NCI-H82 treated with DMSO at 0.1 percent for 48 hours (cell line): ENCODE measurements around the gene EPHX1.
"Not testable (repeated sequence)": the region's sequence is repeated elsewhere in the genome, so short reads cannot be mapped to it uniquely, and the experiment has no call there.

Source experiments
- DNase-seq: peaks from one replicate; lab custom pipeline; 2025; ENCODE audit not compliant: unreplicated experiment; lab: John Stamatoyannopoulos, UW

Gene EPHX1

DNA sequence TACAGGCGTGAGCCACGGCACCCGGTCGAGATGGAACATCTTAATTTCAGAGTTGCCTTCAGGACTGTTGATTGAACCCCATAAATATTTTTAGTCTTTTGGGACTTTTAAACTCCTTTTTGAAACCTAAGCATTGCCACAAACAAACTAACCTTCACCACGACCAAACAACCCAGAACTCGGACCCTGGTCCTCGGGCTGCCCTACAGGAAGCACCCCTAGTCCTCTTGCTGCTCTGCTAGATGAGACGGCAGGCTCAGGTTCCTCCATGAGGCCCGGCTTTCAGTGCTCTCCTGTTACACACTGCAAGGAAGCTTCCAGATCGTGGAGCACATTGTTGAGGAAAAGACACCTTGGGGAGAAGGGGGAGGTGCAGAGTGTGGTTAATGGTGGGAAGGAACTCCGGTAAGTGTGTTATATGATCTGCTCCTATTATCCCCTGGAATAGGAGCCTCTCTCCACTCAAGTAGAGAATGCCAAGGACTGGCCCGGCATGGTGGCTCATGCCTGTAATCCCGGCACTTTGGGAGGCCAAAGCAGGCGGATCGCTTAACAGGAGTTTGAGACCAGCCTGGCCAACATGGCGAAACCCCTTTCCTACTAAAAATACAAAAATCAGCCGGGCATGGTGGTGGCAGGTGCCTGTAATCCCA, 5.7 kb downstream of the EPHX1 start:
- DNase-seq: no peak

DNA sequence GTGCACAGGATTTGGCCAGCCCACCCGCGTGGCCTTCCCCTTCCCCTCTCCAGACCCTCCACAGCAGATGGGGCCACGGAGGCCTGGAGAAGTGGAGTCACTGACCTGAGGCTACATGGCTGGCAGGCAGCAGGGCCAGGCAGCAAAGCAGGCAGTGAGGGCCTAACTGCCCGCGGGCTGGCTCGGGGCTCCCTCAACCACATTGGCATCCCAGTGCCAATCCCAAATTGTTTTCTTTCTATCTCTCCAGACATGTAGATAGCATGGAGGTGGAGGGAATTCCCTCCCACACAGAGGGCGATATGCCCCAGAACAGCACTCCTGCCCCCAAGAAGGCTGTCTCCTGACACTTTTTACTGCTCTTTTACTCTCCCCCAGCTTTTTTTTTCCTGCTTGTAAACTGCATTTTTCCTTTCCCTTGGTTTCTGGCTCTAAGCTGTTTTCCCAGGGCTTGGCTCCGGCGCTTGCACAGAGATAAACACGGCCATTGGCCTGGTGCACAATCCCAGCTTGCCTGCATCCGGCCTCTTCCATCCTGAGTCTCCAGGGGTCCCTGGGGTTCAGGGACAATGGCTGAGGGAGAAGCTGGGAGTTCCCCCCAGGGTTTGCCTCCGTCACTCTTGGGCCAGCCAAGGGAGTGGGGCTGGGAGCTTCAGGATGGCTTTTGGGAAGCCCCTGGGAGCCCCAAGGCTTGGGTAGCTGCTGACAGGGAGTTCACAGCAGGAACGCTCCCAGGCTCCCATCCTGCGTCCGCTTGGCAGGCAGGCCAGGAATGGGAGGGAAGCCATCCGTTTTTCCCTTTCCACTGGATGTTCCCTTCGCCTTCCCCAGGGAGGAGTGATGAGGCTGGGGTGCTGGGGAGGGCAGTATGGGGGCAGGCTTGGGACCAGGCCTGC, 7.0 kb downstream of the EPHX1 start:
- DNase-seq: no peak

DNA sequence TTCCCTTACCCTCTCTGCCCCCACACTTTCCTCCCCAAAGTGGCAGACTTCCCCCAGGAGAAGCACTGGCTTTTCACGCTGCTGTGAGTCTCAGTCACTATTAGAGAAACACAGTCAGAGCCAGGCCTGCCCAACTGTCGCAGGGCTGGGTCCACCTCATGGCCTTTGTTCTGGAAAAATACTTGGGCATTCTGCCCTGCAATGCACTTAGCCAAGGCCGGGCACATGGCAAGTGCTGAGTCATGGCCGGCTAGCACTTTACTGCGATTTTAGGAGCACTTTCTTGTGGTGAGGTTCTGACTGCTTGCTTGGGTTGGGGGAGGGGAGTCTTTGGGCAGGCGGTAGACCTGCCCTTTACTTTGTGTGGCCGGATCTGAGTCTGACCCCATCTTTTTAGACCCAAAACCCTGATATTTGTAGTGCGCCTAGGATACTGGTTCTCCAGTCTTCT, 7.7 kb downstream of the EPHX1 start:
- no peak for DNase-seq

- DNase-seq: no peak
These were observed 8.3 kb downstream of the EPHX1 start for GRCh38 chr1:225818229-225818628.

GRCh38 chr1:225819346-225820192, 9.6 kb downstream of the EPHX1 start:
- no peak for DNase-seq

GRCh38 chr1:225820522-225821120, 10.7 kb downstream of the EPHX1 start:
- DNase-seq: no peak

DNA sequence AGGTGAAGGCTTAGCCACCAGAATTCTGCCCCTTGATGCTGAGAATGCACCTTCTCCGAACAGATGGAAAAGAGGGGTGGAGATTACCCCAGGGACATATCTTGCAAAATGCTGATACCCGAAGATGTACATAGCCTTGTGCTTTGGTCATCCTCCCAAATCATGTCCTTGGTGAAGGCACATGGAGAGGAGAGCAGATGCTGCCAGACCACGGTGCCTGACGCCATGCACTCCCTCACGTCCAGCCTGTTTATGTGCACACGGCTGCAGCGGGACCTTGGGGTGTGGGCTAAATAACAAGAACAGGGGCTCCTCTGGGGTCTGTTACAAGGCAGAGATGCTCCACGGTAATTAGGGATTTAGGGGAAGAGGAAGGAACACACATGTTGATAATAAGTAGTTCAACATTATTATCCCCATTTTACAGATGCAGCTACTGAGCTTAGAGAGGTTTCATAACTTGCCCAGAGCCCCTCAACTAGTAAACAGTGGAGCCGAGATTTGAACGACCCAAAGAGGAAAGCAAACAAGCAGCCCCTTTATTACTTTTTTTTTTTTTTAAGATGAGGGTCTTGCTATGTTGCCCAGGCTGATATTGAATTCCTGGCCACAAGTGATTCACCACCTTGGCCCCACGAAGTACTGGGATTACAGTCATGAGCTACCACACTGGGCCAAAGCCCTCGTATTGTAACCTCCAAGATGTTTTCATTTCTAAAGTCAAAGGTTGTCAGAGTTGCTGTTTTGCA, 12.9 kb downstream of the EPHX1 start:
- no peak for DNase-seq

- DNase-seq: no peak
These were observed 13.9 kb downstream of the EPHX1 start for GRCh38 chr1:225823811-225824261.

- no peak for DNase-seq
These were observed 14.6 kb downstream of the EPHX1 start for GRCh38 chr1:225824533-225824941.

GRCh38 chr1:225825078-225825477, 15.2 kb downstream of the EPHX1 start:
- no peak for DNase-seq

GRCh38 chr1:225825607-225826007, 15.7 kb downstream of the EPHX1 start:
- no peak for DNase-seq

- no peak for DNase-seq
These were observed 17.2 kb downstream of the EPHX1 start for GRCh38 chr1:225827076-225827475.

- DNase-seq: no peak
These were observed 18.9 kb downstream of the EPHX1 start for GRCh38 chr1:225828706-225829345.

- no peak for DNase-seq
These were observed 20.9 kb downstream of the EPHX1 start for GRCh38 chr1:225830841-225831240.

DNA sequence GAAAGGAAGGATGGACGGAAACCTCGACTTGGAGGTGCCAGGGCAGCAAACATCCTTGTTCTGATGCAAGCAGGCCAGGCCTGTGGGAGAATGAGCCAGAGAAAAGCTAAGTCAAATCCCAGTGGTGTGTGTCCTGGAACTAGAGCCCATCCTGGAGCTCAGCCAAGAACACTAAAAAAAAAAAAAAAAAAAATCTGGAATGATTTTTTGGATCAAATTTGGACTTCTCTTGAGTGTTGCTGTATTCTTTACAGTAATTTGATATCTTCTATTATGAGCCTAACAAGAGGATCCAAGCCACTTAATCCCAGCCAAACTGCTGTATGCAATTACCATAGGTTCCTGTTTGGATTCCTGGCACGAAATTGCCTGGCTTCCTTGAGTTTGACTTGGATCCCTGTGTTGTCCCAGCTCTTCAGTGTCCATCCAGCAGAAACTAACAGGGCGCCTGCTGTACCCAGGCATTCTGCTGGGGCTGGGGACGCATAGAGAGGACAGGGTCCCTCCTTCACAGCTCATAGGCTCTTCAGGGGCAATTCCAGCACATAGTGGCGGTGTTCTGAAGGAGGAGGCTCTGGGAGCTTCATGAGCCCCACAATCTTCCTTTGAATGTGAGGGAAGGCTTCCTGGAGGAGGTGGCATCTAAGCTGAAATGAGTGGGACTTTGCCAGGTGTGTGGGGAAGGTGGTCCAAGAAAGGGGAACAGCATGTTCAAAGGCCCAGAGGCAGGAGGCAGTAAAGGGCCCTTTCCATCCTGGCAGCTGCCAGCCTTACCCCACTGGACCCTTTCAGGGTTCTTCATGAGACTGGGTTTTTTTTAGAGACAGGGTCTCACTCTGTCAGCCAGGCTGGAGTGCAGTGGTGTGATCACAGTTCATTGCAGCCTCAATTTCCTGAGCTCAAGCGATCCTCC, 24.7 kb downstream of the EPHX1 start:
- no peak for DNase-seq

DNA sequence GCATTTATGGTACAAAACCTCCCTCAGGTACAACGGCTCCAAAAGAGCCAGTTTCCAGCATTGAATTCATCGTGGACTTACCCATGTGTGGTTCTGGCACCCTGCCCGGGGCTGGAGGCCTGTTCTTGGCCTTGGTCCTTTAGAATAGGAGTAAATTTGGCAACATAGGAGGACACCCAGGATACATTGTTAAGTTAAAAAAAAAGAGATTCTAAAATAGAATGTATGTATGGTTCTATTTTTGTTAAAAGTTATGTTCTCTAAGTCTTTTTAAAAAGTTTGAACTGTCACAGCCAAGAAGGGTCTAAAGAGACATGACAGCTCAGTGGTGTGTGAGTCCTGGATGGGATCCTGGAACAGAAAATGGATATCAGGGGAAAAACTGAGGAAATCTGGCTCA, 25.9 kb downstream of the EPHX1 start:
- no peak for DNase-seq

DNA sequence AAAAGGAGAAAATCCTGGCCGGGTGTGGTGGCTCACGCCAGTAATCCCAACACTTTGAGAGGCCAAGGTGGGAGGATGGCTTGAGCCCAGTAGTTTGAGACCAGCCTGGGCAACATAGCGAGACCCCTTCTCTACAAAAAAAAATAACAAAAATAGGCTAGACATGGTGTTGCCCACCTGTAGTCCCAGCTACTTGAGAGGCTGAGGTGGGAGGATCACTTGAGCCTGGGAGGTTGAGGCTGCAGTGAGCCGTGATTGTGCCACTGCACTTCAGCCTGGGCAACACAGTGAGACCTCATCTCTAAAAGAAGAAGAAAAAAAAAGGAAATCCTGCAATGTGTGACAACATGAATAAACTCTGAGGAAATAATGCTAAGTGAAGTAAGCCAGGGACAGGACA, 26.4 kb downstream of the EPHX1 start:
- not testable (repeated sequence) for DNase-seq

DNA sequence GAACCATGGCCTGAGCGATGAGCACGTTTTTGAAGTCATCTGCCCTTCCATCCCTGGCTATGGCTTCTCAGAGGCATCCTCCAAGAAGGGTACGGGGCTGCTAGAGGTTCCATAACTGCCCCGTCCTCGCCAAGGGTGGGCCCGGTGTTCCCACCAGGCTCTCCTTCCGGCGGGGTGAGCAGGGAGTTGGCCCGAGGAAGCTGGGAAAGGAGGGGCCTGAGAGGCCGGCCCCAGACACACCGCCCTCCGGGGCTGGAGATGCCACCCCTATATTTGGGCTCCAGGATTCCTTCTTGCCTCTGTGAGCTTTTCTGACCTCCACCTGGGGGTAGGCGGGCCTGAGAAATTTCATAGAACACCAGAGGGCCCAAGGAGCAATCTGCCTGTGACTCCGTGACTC, 28.9 kb downstream of the EPHX1 start:
- DNase-seq: no peak

DNA sequence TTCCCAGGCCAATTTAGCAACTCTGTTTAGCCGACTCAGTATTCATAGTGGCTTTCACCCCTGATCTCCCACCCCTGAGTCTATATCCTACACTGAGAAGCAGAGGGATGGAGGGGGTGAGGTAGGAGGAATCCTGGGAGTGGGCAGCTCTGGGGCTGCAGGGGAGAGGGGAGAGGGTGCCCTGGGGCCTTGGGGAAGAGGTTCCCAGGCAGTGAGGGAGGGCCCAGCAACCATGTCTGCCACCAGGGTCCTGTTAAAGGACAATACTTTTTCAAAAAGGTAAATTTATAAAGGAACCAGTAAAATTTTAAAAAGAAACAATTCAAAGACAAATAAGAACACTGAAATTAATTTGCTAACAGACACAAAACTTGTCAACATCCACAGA, 30.3 kb downstream of the EPHX1 start:
- DNase-seq: no peak
